Measurements from ENCODE around the gene NLN.
A peak's percentile ranks its signal among the peaks of the same experiment; 100 is the strongest.
"Not testable (repeated sequence)": the region's sequence is repeated elsewhere in the genome, so short reads cannot be mapped to it uniquely, and the experiment has no call there.

The NLN gene

DNA sequence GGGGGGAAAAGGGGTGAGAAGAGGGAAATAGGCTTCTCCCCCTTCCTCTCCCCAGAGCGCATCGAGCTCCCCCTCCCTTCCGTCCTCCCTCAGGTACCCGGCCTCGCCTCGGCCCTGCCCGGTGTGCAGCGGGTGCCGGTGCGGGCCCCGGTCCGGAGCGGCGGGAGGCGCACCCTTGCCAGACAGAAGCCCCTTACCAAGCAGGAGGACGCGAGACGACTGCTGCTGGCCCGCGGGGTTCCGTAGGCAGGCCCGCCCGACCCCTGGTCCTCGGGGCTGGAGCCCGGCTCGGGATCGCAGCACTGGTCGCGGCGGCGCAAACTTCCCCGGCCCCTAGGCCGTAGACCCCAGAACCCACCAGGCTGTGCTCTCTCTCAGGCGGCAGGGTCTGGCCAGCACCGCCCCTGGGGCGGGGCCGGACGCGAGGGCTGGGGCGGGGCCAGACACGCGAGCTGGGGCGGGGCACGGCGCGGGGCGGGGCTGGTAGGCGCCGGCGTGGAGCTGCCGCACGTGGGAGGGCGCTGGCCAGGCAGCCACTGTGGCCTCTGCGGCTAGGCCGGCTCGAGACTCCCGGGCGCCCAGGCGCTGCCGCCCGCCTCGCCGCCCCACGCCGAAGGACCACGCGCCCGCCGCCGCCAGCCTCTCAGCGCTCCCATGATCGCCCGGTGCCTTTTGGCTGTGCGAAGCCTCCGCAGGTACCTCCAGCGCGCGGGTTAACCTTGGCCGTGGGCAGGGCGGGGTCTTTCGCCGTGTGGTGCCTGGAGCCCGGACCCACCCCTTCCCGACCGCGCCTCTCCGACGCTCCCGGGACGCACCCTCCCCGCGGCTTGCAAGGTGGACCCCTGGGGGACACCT is at the start of gene NLN, which contains the start of gene SGTB:
TSS of gene NLN (plus strand) at position 486 of the 855 bp plus-strand sequence. CDS start at position 655, 169 bp downstream.
TSS of gene SGTB (minus strand) at position 390 of the 855 bp plus-strand sequence. CDS start 1,302 bp downstream, outside the sequence.
- peak; percentile 57 to 65 for DNase-seq

DNA sequence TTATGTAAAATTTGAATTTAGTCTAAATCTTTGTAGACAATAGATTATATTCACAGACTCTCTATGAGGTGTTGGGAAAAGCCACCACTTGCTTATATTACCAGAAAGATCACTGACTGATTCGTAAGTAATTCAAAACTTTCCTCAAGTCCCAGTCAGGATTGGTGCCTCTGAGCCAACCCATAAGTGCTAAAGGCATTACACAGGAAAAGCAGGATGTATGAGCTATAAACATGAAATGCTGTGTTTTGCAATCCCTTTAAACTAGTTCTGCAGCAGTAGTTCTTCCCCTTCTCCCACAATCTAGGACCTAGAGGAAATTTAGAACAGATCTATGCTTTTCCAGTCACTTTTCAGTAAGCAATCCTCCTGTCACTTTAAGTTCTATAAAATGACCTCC is 49.2 kb upstream of the NLN start:
- peak; percentile 11 to 21 for DNase-seq

DNA sequence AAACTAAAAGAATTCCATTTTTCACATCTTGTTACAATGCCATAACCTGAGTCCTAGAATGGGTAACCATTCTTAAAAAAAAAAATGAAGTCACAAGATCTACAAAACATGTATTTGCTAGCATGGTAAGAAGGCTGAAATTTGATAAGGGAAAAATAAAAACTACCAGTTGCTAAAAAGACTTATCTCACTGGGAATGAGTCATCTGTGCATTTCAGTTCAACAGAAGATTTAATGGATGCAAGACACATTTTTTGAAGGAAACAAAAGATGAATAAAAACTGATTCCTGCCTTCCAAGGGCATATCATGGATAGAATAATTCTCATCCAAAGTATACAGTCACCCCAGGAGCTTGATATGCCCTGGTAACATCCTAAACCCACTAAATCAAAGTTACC is 47.3 kb upstream of the NLN start:
- DNase-seq: no peak

DNA sequence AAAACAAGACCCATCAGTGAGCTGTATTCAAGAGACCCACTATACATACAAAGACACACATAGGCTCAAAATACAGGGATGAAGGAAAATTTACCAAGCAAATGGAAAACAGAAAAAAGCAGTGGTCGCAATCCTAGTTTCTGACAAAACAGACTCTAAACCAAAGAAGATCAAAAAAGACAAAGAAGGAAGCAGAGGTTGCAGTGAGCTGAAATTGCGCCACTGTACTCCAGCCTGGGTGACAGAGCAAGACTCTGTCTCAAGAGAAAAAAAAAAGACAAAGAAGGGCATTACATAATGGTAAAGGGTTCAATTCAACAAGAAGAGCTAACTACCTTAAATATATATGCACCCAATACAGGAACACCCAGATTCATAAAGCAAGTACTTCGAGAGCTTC is 45.9 kb upstream of the NLN start:
- DNase-seq: peak; percentile 8 to 12

DNA sequence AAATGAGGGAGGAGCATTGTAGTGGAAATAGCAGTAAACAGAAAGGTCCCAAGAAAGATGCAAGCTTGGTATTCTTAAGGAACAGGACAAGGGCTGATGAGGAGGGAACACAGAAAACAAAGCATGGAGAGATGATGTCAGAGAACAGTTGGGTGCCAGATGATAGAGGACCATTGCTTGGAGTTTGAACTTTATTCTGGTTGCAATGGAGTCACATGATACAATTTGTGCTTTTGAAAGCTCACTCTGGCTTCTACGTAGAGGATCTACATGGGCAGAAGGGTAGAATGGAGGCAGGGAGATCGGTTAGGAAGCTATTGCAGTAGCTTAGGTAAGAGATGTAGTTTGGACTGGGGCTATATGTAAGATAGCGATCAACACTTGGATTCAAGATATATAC is 39.9 kb upstream of the NLN start:
- no peak for DNase-seq

DNA sequence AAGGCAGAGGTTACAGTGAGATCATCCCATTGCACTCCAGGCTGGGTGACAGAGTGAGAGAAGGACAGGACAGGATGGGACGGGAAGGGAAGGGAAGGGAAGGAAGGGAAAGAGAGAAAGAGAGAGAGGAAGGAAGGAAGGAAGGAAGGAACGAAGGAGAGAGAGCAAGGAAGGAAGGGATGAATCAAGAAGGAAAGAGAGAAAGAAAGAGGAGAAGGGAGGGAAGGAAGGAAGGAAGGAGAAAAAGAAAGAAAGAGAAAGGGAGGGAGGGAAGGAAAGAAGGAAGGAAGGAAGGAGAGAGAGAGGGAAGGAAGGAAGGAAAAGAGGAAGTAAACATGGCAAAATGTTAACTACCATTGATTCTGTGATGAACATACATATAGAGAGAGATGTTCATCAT is 28.9 kb upstream of the NLN start:
- no peak for DNase-seq

DNA sequence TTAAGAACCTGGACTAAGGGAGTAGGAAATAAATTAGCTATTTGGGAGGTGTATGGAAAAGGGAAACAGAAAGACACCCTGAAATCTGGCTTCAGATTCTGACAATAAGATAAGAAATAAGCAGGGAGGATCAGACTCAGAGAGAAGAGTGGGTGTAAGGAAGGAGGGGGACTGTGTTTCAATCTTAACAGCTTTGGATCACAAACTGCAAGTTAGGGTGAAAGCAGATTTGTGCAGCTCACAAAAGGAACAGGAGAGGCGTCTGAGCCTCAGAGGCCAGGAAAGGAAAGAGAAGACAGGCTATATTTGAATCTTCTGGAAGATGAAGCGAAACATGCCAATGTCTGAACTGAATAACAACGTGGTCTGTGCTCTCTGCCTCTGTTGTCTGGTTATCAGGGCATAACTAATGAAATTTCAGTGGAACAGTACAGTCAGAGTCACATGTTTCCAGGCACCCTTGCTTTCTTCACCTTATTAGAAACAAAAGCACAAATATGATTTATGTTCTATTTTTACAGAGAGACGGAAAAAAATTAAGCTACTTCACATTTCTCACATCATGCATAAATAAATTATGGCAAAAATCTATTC is 26.7 kb upstream of the NLN start:
- DNase-seq: no peak

DNA sequence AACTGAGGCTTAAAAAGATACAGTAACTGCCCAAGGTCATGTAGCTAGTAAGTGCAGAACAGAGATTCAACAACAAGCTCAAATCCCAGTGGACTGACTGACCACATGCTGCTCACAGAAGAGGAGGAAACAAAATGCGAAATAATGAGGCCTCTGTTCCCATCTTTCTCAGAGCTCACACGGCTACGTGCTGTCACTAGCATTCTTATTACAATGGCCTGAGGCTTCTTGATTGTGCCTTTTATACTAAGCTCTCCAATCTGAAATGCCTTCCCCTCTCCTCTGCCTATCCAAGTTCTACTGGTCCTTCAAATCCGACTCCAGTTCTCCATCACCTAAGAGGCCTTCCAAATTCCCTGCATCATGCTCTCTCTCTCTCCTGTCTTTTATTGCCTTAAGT is 26.1 kb upstream of the NLN start:
- no peak for DNase-seq

DNA sequence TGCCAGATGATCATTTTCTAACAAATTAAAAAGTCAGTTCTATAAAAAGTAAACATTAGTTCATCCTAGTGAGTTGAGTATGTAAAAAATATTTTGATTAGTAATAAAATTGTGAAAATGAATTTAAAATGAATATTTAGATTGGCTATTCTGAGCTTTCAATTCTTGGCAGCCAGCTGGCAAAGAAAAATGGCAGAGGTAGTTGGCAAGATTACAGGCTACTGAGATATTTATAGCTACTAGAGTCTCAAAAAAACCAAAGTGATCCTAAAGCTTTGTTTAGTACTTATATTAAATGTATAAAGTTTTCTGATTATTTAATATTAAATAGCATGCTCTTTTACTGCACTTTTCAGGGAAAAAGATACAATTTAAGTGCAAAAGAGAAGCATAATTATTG is 25.1 kb upstream of the NLN start:
- DNase-seq: no peak

DNA sequence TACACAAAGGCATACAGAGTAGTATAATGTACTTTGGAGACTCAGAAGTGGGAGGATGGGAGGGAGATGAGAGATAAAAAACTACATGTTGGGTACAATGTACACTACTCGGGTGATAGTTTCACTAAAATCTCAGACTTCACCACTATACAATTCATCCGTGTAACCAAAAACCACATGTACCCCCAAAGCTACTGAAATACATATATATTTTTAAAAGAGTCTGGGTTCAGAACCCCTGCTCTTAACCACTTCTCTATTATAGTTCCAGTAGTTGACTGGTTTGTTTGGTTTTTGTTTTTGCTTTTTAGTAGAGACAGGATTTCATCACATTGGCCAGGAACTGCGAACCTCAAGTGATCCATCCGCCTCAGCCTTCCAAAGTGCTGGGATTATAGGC is 22.7 kb upstream of the NLN start:
- DNase-seq: no peak

DNA sequence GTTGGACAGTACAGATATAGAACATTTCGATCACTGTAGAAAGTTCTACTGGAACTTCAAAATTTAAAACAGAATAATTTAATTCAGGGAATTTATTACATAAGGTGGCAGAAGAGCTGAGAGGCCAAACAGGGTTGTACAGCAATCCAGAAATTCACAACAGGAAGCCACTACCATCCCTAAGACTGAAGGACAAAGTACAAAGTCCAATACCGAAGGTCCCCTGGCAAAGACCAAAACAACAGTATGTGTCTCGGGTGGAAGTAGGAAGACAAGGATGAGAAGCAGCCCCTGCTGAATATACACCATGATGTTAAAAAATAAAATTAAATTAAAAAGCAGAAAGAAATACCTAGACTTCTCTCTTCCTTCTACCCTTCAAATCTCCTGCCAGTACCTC is 20.0 kb upstream of the NLN start:
- DNase-seq: no peak

DNA sequence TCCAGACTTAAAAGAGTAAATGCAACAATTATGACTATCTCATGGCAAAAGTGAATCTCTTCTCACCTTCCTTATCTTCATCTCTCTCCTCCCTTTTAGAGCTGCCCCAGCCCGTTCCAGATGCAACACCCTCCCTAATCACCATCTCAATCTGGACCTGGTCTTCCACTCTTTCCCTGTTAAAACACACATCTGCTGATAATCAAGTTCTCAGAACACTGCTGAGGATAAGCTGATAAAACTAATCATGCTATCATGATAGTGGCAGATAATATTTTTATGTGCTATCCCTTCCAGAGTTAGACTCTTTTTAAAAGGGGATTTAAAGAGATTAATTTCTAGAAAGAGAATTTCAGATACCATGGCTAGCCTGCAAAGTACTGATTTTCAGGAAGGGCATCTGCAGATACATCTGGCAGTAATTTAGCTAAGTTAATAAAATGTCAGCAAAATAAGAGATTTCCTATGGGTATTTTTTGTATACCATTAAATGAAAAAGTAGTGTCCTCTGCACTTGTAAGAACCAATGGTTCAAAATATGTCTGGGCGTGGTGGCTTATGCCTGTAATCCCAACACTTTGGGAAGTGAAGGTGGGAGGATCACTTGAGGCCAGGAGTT is 17.3 kb upstream of the NLN start:
- no peak for DNase-seq

DNA sequence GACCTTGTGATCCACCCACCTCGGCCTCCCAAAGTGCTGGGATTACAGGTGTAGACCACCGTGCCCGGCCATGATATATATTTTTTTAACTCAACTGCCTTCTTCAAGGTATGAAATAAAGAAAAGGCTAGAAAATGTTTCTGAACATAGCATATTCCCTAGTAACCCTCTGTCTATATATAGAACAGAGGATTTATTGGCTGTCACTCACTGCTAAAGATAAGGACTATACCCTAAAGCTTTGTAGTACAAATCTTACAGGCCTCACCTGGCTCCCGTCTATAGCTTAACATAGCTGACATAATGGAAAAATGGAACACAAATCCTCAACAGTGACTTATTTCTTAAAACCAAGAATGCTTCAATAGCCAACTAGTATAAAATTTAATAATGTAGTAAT is 14.3 kb upstream of the NLN start:
- no peak for DNase-seq

DNA sequence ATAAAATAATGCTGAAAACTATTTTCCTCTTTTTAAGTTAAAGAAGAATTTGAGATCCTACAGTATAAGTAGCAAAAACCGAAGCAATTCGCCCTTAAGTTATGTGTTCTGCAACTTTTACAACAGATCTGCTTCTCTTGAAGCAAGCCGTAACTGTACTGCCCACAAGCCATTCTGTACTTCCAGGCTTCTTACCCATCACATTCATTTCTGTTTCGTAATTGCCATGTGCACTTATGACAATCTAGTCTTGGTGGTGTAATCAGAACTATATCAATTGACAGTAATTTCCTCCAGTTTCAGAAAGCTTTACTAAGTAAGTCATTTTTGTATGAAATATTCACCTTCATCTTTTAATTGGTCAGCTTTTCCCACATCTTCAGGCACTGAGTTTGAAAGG is 13.9 kb upstream of the NLN start:
- peak in 1 of 2 experiments; percentile 8 for DNase-seq

DNA sequence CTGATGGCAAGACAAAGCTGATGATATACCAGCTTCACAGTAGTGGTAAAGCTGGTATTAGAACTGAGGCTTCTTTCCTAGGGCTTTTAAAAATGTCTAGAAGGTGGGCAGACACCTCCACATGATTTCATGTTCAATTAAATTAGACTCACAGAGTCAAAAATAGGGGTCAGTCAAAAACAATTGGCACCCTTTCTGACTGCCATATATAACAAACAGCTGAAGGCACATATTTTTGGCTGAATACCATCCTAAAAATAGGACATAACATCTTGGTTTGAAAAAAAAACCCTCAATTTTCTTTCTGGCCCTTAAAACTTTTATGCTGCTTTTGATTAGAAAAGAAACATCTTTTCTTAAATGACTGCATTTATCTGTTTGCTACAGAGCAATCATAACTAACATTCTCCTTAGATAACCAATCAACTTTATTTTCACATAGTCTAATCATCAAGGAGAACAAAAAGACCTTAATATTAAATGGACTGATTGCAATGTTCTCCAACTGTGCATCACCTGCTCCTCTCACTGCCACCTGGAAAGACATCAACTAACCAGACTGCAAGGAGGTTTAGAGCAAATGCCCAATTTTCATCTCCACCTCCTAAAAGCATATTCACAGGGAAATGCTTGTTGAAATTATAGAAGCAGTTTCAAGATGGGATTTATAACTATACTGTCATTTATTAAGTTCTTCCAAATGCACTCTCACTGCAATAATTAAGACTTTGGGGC is 3.3 kb upstream of the NLN start:
- no peak for DNase-seq

DNA sequence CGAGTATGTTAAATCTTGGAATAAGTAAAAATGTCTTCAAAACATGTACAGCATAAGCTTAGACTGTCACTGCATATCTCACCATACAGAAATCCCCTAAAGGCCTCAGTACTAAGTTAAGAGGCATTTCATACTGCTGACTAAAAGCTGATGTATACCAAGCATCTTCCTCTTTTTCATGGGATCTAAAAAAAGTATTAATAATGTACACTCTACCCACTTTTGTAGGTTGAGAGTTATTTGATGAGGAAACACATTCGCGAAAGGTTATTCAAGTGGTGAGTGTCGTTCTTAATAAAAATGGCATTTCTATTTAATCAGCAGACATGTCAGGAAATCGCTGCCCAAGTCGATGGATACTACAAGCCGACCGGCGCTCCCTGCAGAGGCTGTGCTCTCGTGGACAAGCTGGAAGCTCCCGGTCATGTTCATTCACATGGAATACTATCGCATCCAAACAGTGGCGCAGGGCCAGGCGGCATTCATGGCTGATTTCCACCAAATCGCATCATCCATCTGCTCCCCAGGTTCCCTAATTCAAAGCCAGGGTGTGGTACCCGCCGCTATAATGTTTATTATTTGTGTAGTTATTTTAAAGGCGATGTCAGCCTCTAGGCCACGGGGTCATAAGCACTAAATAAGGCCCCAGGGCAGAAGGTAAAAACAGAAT is 820 bp upstream of the NLN start:
- peak; percentile 33 to 34 for DNase-seq

DNA sequence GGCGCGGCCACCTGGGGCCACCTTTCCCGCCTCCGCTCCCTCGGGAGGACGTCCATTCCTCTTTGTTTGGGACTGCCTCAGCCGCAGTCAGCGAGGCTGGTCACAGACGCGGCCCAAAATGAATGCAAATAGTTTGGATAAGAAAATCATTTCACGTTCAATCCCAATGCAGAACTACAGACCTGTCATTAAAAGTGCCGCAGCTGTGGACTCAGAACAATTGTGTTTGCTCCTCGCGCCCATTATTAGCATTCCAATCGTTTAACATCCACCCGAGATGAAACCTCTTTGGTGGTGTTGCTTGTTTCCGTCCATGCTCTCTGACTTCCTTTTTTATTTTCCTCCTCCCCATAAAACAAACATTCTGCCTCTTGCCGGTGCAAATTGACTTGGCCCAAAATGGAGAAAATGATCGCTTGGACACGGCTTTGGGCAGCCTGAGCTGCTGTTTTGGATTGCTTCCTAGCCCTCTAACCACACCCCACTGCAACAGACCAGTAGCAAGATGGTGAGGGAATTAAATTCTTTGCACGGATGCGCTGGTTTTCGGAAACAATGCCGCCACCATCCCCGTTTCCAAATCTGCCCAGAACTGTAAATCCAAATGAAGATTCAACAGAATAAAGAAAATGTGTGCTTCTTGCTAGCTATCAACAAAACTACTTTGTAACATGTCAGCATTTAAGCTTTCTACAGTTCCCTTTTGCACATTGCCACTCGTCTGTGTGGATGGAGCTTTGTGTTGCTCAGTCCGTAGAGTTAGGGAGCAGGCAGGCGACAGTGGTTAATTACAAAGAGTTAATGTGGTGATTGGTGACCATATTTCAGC is 784 bp downstream of the NLN start:
- peak; percentile 57 to 75 for DNase-seq

DNA sequence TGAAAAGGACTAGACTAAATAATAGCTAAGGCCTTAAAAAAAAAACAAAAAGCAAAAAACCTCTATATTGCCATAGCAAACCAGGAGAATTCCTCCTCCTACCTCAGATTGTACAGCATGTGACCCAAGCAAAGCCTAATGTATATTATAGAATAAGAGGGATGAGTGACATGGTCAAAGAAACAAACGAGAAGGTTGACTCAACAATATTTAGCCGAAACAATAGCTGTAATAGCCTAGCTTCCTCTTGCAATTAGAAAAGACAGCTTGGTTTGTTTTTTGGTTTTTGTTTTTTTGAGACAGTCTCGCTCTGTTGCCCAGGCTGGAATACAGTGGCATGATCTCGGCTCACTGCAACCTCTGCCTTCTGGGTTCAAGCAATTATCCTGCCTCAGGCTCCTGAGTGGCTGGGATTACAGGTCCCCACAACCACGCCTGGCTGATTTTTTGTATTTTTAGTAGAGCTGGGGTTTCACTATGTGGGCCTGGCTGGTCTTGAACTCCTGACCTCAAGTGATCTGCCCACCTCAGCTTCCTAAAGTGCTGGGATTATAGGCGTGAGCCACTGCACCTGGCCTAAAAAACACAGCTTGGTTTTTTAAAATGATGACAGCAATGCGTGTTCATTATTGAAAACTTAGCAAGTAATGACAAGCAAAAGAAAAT is 5.6 kb downstream of the NLN start:
- DNase-seq: no peak

DNA sequence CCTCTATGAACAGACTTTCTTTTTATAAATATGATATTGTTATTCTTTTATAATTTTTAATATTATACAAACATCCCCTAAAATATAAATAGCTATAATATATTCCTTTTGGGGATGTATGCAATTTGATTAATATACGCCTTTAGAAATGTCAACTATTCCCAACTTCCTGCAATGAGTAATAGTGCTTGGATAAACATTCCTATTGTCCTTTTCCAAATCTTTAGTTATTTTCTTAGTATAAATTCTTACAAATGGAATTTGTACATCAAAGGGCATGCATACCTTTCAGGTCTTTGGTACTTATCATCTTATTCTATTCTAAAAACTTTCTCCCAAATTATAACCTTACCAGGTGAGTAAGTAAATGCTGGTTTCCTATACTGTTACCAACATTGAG is 6.2 kb downstream of the NLN start:
- DNase-seq: no peak

DNA sequence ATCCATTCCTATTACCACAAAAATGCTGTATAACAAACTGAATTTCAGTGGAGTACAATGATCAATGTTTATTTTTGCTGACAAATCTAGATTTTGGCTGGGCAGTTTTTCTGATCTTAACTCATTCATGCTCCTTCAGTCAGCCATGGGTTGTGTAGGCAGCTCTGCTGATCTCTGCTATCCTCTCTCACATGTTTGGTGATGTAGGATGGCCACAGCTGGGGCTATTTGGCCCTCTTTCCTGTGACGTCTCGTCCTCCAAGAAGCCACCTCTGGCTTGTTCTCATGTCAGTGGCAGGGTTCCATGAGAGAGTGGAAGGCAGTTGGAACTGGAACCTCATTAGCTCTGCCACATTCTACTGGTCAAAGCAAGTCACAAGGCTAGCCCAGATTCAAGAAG is 8.9 kb downstream of the NLN start:
- DNase-seq: no peak

DNA sequence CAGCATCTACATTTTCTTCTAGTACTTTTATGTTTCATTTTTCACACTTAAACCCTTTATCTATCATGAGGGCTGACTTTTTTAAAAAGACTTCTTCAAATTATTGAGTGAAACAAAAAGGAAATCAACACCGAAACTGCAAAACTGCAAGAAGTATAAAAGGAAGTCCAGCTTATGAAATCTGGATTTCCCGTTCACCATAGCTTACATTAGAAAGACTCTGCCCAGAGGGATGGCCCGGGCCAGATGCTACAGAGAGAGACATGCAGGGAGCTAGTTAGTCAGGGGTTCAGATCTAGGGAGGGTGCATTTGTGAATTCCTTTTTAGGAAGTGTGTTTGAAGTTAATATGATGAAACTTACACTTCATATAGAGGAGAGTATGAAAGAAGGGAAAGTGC is 10.0 kb downstream of the NLN start:
- not testable (repeated sequence) for DNase-seq
